Medulla oblongata (tissue), 1 donor: ENCODE results near the gene SLC27A4.

Experiments
- DNase-seq: peaks from one replicate; pipeline ENCODE4 v3.0.0-alpha.2; 2015; ENCODE audit errors: extremely low spot score

SLC27A4 gene

GRCh38 chr9:128365525-128365924 lies 25.2 kb downstream of the SLC27A4 start:
- DNase-seq = no peak

- DNase-seq = no peak
These were observed 28.8 kb downstream of the SLC27A4 start for GRCh38 chr9:128369024-128369706.

- no peak for DNase-seq
These were observed 30.0 kb downstream of the SLC27A4 start for GRCh38 chr9:128370367-128370751.

DNA sequence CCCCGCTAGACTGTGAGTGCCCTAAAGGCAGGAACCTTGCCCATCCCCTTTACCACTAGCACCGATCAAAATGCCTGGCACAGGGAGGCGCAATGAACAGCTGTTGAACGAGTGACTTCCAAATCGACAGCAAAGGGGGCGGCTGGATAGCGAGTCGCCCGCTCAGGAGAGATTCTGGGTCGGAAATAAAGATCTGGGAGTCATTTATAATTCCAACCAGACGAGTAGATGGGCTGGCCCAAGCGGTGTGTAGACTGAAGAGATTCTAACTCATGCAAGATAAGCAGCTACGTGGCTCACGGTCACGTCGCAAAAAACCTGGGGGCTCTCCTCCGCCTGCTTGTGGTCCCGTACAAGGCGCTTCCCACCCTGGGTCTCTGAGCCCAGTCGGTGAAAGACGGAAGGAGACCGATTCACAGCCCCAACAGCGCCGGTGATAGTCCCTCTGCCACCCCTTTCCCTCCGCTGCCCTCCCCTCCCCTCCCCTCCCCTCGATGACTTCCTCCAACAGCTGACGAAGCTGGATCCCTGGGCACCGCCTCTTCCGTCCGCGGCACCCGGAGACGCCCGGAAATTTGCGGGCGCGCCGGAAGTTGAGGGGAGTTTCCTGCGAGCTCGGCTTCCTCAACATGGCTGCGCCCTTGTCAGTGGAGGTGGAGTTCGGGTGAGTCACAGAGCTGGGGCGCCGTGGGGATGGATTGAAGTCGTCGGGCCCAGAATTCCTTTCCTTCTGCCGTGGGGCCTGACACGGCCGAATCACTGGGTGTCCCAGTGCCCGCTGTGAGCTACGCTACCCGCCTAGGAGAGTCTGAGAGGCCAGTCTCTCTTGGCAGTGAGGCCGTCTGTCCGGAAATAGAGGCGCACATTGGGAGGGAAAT lies 30.7 kb downstream of the SLC27A4 start, which contains the start of gene URM1:
TSS of gene URM1 (plus strand) at position 623 of the 878 bp plus-strand sequence. CDS start at position 630, 7 bp downstream.
- peak; percentile 99 for DNase-seq

DNA sequence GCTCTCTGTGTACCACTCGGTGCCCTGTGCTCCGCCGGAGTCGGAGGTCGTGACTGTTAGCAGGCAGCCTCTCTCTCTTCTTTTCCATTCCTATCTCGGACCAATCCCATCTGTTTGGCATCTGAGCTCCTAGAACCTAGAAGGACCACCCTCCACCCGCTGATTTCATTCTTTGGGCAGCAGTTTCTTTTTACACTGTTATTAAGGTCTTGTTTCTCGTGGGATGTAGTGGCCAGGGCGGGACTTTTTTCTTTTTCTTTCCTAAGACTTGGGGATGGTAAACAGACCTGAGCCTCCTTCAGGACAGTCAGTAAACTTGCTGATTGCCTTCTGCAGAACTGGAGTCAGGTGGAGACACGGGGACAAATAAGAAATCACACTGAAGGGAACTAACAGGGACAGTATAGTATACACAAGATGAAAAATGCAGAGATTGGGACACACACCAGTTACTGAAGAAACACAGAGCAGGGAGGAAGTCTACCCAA lies 31.3 kb downstream of the SLC27A4 start:
- no peak for DNase-seq

- DNase-seq = peak; percentile 83
These were observed 31.9 kb downstream of the SLC27A4 start for GRCh38 chr9:128372188-128372641.

GRCh38 chr9:128372784-128373183 lies 32.5 kb downstream of the SLC27A4 start:
- no peak for DNase-seq

DNA sequence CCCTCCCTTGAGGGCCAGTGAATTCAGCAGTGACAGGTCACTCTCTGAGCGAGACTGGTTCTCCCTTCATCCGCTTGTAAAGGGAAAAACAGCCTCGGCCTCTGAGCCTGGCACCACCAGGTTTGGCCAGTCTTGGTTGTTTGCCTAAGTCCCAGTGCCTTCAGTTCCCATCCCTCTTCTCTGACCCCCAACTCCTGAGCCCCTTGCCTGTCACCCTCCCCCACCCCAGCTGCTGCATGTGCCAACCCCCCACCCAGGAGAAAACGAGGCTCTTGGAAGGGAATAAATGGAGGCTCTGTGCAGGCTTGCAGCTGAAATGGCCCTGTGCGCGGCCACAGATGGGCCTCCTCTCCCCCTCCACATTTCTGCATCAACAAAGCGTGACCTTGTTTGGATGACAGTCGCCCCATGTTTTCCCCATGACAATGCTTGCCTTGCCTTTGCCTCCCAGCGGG lies 33.9 kb downstream of the SLC27A4 start:
- DNase-seq = peak; percentile 94

DNA sequence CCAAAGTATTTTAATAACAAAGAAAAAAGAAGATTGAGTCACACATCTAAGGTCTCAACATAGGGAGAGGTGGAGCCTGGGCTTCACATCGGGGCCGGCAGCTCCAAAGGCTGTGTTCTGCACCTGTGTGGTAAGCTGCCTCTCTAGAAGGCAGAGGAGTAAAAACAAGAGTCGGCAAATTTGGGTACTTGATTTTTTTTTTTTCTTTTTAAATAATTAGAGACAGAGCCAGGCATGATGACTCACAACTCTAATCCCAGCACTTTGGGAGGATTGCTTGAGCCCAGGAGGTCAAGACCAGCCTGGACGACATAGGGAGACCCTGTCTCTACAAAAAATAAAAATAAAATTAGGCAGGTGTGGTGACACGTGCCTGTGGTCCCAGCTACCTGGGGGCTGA lies 35.5 kb downstream of the SLC27A4 start:
- DNase-seq = no peak

DNA sequence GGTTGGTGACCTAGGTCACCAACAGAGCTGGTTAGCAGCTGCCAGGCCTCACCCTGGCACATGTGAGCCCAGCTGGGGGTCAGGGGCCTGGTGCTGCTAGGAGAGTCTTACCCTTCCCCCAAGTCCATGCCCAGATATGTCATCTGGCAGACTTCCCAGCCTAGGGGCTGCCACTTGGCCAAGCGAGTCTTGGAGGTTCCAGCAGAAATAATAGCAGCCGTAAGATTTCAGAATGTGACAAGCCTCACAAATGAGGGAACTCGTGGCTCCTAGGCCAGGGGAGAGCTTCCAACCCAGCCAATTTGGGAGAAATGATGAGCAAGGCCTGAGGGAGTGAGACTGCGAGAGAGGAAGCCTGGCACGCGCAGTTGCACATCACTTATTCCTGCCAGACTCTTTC lies 41.9 kb downstream of the SLC27A4 start:
- DNase-seq = peak; percentile 81

DNA sequence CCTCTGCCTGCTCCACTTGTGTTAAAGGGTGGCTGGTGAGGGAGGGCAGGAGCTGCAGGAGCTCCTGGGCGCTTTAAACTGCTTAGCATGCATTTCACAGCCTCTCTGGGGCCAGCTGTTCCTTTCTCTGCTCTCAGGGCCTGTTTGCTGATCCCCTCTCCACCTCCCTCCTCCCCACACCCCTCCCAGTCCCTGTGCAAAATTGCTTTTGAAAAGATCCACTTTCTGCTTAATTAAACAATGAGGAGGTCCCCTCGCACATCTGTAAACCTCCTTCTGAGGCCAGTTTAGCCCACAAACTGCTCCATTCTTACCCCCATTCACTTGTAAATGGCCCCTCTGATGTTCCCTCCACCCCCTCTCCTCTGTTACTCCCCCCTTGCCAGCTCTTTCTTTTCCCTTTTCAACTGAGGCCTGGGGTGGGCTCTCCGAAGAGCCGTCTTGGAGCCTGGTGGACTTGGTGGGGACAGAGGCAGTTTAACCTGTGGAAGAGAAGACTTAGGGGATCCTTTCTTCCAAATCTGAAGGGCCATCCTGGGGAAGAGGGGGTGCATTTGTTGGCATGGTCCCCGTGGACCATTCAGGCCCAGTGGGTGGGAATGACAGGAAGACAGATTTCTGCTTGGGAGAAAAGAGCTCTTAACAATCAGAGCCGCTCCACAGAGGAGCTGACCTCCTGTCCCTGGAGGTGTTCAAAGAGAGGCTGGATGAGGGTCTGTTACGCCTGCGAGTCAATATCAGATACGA lies 42.9 kb downstream of the SLC27A4 start:
- peak; percentile 74 for DNase-seq

DNA sequence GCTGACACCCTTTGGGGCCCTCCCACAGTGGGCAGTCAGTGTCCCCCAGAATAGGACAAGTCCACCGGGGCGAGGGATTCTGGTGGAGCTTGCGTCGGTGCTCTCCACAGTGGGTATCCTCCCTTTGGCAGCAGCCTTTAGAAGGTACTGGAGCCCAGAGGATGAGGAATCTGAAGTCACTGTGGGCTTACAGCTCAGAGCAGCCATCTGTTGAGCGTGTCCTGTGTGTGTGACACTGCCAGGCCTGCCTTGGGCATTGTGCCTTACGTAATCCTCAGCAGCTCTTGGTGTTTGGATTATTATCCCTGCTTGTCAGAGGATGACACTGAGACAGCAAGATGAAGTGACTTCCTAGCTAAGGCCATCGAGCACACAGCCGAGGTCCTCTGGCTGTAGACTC lies 43.5 kb downstream of the SLC27A4 start:
- peak; percentile 81 for DNase-seq

- DNase-seq = no peak
These were observed 44.6 kb downstream of the SLC27A4 start for GRCh38 chr9:128384801-128385495.

GRCh38 chr9:128385496-128386460 lies 45.5 kb downstream of the SLC27A4 start:
- DNase-seq = no peak

- DNase-seq = no peak
These were observed 47.8 kb downstream of the SLC27A4 start for GRCh38 chr9:128388150-128388549.

DNA sequence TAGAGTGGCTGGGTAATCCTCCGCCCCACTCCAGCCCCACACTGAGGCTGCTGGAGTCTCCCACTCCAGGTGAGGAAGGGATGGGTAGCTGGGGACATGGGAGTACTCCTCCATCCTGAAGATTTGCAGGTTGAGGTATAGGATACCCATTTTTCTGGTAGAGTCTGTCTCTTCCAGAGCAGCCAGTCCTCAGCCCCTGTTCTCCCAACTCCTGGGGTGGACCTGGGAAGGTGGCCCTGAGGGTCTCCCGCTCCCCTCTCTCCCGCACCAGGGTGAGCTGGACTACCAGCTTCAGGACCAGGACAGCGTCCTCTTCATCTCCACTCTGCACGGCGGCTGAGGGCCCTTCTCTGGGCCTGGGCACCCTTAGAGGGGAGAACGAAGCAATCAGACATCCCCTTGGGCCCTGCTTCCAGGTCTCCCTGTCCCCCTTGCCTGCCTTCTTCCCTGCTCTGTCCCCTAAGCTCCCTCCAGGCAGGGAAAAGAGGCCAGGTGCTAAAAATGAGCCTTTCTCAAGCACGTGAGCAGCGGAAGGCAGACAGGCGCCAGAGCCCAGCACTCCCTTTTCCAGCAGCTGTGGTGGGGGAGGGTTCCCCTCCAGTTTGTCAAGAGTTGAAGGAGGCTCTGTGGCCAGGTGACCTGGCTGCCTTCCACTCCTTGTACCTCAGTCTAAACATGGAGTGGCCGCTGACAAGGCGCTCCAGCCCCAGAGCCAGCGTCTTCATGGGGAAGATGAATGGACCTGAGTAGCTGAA lies 49.2 kb downstream of the SLC27A4 start:
- peak; percentile 48 for DNase-seq

DNA sequence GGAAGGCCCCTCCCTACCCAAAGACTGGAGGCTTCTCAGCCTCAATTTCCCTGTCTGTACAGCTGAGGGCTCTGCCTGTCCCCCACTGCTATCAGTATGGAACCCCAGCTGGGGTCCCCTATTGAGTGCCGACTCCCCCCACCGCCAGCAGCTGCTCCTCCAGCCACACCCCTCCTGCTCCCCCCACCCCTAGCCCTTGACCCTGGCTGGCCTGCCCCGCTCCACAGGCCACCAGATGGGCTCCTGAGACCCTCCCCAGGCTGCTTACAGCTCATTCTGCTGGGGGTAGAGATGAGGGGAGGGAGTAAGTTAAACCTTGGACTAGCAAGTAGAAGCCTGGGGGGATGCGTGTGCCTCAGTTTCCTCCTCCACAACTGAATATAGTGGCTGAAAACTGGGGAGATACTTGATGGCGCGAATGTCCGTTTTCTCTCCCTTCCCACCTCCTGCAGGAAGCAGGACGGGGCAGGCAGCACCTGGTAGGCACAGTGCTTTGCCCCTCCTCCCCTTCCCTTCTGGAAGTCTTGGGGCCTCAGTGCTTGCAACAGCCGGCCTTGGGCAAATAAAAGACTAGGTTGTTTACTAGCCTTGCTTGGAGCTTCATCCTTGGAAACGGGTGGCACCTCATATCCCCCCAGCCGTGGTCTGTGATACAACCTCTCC lies 50.0 kb downstream of the SLC27A4 start:
- no peak for DNase-seq

- peak; percentile 76 for DNase-seq
These were observed 50.7 kb downstream of the SLC27A4 start for GRCh38 chr9:128390813-128391711.
